Measurements from ENCODE around the gene LRRC7. TPM values are rescaled to one million over a fixed set of nuclear protein-coding genes. Genes with fewer than 3 reads are reported as not detected.

Gene LRRC7
- total and polyA plus RNA-seq, 2 experiments from 2014 or later: 1.2 TPM; not detected in 1

GRCh38 chr1:69943030-69943429 is 375.3 kb downstream of the LRRC7 start:
- TF ChIP-seq CREB1 (CRISPR knock-in tag; IDR thresholded peaks at IDR 0.05; ENCODE audit: low read depth) (no peak), ETS1 (IDR thresholded peaks at IDR 0.05) (no peak), EZH2phosphoT487 (IDR thresholded peaks at IDR 0.05; ENCODE audit: unreplicated experiment) (no peak), CTCF (conservative IDR thresholded peaks at IDR 0.05; ENCODE audit: low read depth in 2 of 2) (no peak), ZNF114 (CRISPR knock-in tag; IDR thresholded peaks at IDR 0.05) (no peak), EZH2 (IDR thresholded peaks at IDR 0.05; ENCODE audit: low read depth, unreplicated experiment) (no peak), REST (IDR thresholded peaks at IDR 0.05; ENCODE audit: unreplicated experiment) (no peak), ZNF331 (CRISPR knock-in tag; IDR thresholded peaks at IDR 0.05; ENCODE audit: low read depth) (no peak), NANOG (IDR thresholded peaks at IDR 0.05; ENCODE audit: borderline replicate concordance) (no peak), STAT1 (IDR thresholded peaks at IDR 0.05; ENCODE audit: unreplicated experiment) (no peak), JUNB (IDR thresholded peaks at IDR 0.05; ENCODE audit: unreplicated experiment) (no peak), ZNF462 (CRISPR knock-in tag; IDR thresholded peaks at IDR 0.05) (no peak), POLR2AphosphoS5 (IDR thresholded peaks at IDR 0.05; ENCODE audit: low read depth) (no peak)
- Mint-ChIP-seq H3K36me3 (ENCODE audit: low read depth) (no peaks in the 10 kb centered on the region), H3K4me3 (no peak overlapping the region), H3K27me3 (ENCODE audit: insufficient read depth, low read depth, poor library complexity) (no peaks in the 10 kb centered on the region), H3K9me3 (no peaks in the 10 kb centered on the region; the same call in 2 of the 3 replicates), H3K27ac (no peak overlapping the region), H3K4me1 (no peaks in the 10 kb centered on the region; the same call in 2 of the 3 replicates)
- Histone ChIP-seq H3K27ac (ENCODE audit: low read depth) (no peak overlapping the region), H3K36me3 (ENCODE audit: insufficient read depth) (no peaks in the 10 kb centered on the region), H4K20me1 (replicated peaks; ENCODE audit: insufficient read depth) (no peaks in the 10 kb centered on the region), H3F3A (replicated peaks; ENCODE audit: low read depth) (no peaks in the 10 kb centered on the region), H3K27me3 (ENCODE audit: insufficient read depth) (no peaks in the 10 kb centered on the region), H3K79me2 (replicated peaks; ENCODE audit: insufficient read depth) (no peaks in the 10 kb centered on the region), H3K4me1 (ENCODE audit: insufficient read depth) (no peaks in the 10 kb centered on the region), H3K9me2 (ENCODE audit: insufficient read depth) (peaks cover 3% of the 10 kb centered on the region; the same call in 1 of the 2 replicates), H3K4me3 (no peak overlapping the region), H2AFZ (no peak overlapping the region), H3K4me2 (no peak overlapping the region)
- ATAC-seq (no peak), DNase-seq (ENCODE audit: low spot score) (no peak)
